K562 (cell line): ENCODE results near the gene PRR14L. TPM values are rescaled to one million over a fixed set of nuclear protein-coding genes. Genes with fewer than 3 reads are reported as not detected.

Experiments used
- CC2D1A ChIP-seq: fragments of 450-650 bp; IDR thresholded peaks from 2 replicates; pipeline ENCODE4 v1.6.1; 2017; ENCODE audit warnings: mild to moderate bottlenecking
- ELF2 ChIP-seq: fragments of 250-450 bp; sonication (Bioruptor Pico); IDR thresholded peaks from 2 replicates; pipeline ENCODE4 v1.5.0; 2021; ENCODE audit warnings: mild to moderate bottlenecking
- HLTF ChIP-seq: fragments of 450-650 bp; IDR thresholded peaks from 2 replicates; pipeline ENCODE4 v1.6.1; 2016
- KHSRP ChIP-seq: fragments of 450-650 bp; IDR thresholded peaks from 2 replicates; pipeline ENCODE4 v1.6.1; 2017
- NFATC3 ChIP-seq: fragments of 450-650 bp; IDR thresholded peaks from 2 replicates; pipeline ENCODE4 v1.6.1; 2017; ENCODE audit warnings: mild to moderate bottlenecking
- PHB ChIP-seq: fragments of 250-450 bp; sonication (Bioruptor Pico); IDR thresholded peaks from 2 replicates; pipeline ENCODE4 v1.5.0; 2021
- PPARD ChIP-seq: fragments of 250-450 bp; sonication (Bioruptor Pico); IDR thresholded peaks from 2 replicates; pipeline ENCODE4 v1.8.0; 2022; ENCODE audit warnings: inconsistent platforms, mild to moderate bottlenecking, moderate library complexity
- RBFOX2 ChIP-seq: fragments of 200-400 bp; formaldehyde crosslinking; IDR thresholded peaks from 2 replicates; pipeline ENCODE4 v1.6.1; 2017; ENCODE audit warnings: low read depth, mild to moderate bottlenecking, low read length, moderate library complexity
- RBM15 ChIP-seq: fragments of 200-400 bp; formaldehyde crosslinking; IDR thresholded peaks from 2 replicates; pipeline ENCODE4 v1.6.1; 2018; ENCODE audit warnings: mild to moderate bottlenecking, low read length, moderate library complexity; ENCODE audit not compliant: insufficient read depth
- SMAD2 ChIP-seq: fragments of 150-350 bp; IDR thresholded peaks from 2 replicates; pipeline ENCODE4 v1.6.1; 2014; ENCODE audit warnings: low read depth, mild to moderate bottlenecking, low read length
- polyA plus RNA-seq, 8 experiments: library from polyadenylated mRNA; depleted of rRNA in 4 of 8; stranded (reverse) in 5 of 8; unstranded in 3 of 8; fragments of >200 nt; fragmentation: Nextera tagmentation in 2 of 8; fragmentation: Illumina TruSeq in 1 of 8; extraction: Ambion mirVana in 2 of 8; extraction: Trizol in 1 of 8; gene quantifications; 2 replicates each; pipeline versions ENCODE4 v1.2.1 to v1.2.3, GENCODE V29; 2011 to 2014; ENCODE audit warnings: inconsistent platforms in 1 of 8, missing spikeins in 1 of 8
- total RNA-seq, 7 experiments: library from RNA; depleted of rRNA in 6 of 7; stranded (reverse); fragments of >200 nt in 6 of 7; fragmentation: Illumina TruSeq in 2 of 7; extraction: Trizol in 2 of 7; gene quantifications; 2 replicates each; pipeline versions ENCODE4 v1.2.1 to v1.2.3, GENCODE V29; 2011 to 2021; ENCODE audit warnings: low replicate concordance in 1 of 7
- TF ChIP-seq, protein P1 (sequence below): fragments of 200-800 bp; sonication (Bioruptor generic); IDR thresholded peaks from 2 replicates; pipeline ENCODE4 v1.6.1; 2016; ENCODE audit warnings: missing genetic modification characterization, missing compliant biosample characterization
- TF ChIP-seq, protein P2 (sequence below): fragments of 250-450 bp; sonication (Bioruptor Pico); IDR thresholded peaks from 2 replicates; pipeline ENCODE4 v1.4.0; 2020
- TF ChIP-seq, protein P3 (sequence below): fragments of 450-650 bp; IDR thresholded peaks from 2 replicates; pipeline ENCODE4 v1.6.1; 2016; ENCODE audit warnings: low read depth

The PRR14L gene
- total and polyA plus RNA-seq, 9 of the 15 experiments (the other 6 are each of a cell fraction or from before 2014, with no cell fraction given): 2.8 to 36.3 (median 12.3) TPM

DNA sequence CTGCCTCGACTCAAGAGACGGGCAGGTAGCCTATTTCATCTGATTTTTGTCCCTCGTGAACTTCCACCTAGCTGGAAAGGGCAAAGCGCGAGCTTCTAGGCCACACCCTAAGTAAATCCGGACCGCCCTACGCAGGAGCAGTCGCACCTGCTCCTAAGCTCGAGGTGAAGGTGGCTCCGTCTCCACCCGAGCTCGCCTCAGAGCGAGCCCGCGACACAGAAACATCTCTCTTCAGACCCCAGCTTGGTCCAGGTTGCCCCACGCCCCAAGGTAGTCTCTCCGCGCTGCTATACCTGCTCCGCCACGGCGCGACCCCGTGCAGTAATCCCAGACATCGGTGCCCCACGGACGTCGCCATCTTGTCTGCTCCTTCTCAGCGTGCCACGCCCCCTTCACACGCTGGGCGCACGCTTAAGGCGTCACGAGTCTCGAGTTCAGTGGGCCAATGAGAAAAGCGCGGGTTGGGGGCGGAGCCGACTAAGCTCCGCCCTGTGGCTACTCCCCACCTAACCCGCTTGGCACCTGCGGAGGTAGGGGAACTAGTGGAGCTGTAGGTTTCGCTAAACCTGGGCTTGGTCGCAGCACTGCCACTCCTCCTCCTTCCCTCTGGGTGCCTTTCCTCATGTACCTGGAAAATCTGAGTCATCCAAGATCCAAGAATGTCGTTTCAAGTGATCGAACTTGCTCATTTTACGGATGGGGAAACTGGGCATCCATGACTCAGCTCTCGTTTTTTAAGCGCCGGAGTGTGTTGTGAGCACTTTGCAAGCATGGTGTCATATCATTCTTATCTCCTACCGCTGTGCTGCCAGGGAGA is 87.9 kb downstream of the PRR14L start, which contains the start of gene PISD (continued):
- TF ChIP-seq NFATC3 (peak; percentile 70; the same call in 1 of the 2 replicates), RBFOX2 (peak; percentile 89), HLTF (no peak), RBM15 (no peak), ELF2 (CRISPR knock-in tag) (no peak), CC2D1A (no peak), KHSRP (peak; percentile 66; the same call in 1 of the 2 replicates), SMAD2 (no peak), PHB (CRISPR knock-in tag) (no peak), PPARD (CRISPR knock-in tag) (no peak)
- TF ChIP-seq, protein P1, sequence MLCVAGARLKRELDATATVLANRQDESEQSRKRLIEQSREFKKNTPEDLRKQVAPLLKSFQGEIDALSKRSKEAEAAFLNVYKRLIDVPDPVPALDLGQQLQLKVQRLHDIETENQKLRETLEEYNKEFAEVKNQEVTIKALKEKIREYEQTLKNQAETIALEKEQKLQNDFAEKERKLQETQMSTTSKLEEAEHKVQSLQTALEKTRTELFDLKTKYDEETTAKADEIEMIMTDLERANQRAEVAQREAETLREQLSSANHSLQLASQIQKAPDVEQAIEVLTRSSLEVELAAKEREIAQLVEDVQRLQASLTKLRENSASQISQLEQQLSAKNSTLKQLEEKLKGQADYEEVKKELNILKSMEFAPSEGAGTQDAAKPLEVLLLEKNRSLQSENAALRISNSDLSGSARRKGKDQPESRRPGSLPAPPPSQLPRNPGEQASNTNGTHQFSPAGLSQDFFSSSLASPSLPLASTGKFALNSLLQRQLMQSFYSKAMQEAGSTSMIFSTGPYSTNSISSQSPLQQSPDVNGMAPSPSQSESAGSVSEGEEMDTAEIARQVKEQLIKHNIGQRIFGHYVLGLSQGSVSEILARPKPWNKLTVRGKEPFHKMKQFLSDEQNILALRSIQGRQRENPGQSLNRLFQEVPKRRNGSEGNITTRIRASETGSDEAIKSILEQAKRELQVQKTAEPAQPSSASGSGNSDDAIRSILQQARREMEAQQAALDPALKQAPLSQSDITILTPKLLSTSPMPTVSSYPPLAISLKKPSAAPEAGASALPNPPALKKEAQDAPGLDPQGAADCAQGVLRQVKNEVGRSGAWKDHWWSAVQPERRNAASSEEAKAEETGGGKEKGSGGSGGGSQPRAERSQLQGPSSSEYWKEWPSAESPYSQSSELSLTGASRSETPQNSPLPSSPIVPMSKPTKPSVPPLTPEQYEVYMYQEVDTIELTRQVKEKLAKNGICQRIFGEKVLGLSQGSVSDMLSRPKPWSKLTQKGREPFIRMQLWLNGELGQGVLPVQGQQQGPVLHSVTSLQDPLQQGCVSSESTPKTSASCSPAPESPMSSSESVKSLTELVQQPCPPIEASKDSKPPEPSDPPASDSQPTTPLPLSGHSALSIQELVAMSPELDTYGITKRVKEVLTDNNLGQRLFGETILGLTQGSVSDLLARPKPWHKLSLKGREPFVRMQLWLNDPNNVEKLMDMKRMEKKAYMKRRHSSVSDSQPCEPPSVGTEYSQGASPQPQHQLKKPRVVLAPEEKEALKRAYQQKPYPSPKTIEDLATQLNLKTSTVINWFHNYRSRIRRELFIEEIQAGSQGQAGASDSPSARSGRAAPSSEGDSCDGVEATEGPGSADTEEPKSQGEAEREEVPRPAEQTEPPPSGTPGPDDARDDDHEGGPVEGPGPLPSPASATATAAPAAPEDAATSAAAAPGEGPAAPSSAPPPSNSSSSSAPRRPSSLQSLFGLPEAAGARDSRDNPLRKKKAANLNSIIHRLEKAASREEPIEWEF (CRISPR knock-in tag): no peak
- TF ChIP-seq, protein P2, sequence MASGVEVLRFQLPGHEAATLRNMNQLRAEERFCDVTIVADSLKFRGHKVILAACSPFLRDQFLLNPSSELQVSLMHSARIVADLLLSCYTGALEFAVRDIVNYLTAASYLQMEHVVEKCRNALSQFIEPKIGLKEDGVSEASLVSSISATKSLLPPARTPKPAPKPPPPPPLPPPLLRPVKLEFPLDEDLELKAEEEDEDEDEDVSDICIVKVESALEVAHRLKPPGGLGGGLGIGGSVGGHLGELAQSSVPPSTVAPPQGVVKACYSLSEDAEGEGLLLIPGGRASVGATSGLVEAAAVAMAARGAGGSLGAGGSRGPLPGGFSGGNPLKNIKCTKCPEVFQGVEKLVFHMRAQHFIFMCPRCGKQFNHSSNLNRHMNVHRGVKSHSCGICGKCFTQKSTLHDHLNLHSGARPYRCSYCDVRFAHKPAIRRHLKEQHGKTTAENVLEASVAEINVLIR: peak; percentile 91
- TF ChIP-seq, protein P3, sequence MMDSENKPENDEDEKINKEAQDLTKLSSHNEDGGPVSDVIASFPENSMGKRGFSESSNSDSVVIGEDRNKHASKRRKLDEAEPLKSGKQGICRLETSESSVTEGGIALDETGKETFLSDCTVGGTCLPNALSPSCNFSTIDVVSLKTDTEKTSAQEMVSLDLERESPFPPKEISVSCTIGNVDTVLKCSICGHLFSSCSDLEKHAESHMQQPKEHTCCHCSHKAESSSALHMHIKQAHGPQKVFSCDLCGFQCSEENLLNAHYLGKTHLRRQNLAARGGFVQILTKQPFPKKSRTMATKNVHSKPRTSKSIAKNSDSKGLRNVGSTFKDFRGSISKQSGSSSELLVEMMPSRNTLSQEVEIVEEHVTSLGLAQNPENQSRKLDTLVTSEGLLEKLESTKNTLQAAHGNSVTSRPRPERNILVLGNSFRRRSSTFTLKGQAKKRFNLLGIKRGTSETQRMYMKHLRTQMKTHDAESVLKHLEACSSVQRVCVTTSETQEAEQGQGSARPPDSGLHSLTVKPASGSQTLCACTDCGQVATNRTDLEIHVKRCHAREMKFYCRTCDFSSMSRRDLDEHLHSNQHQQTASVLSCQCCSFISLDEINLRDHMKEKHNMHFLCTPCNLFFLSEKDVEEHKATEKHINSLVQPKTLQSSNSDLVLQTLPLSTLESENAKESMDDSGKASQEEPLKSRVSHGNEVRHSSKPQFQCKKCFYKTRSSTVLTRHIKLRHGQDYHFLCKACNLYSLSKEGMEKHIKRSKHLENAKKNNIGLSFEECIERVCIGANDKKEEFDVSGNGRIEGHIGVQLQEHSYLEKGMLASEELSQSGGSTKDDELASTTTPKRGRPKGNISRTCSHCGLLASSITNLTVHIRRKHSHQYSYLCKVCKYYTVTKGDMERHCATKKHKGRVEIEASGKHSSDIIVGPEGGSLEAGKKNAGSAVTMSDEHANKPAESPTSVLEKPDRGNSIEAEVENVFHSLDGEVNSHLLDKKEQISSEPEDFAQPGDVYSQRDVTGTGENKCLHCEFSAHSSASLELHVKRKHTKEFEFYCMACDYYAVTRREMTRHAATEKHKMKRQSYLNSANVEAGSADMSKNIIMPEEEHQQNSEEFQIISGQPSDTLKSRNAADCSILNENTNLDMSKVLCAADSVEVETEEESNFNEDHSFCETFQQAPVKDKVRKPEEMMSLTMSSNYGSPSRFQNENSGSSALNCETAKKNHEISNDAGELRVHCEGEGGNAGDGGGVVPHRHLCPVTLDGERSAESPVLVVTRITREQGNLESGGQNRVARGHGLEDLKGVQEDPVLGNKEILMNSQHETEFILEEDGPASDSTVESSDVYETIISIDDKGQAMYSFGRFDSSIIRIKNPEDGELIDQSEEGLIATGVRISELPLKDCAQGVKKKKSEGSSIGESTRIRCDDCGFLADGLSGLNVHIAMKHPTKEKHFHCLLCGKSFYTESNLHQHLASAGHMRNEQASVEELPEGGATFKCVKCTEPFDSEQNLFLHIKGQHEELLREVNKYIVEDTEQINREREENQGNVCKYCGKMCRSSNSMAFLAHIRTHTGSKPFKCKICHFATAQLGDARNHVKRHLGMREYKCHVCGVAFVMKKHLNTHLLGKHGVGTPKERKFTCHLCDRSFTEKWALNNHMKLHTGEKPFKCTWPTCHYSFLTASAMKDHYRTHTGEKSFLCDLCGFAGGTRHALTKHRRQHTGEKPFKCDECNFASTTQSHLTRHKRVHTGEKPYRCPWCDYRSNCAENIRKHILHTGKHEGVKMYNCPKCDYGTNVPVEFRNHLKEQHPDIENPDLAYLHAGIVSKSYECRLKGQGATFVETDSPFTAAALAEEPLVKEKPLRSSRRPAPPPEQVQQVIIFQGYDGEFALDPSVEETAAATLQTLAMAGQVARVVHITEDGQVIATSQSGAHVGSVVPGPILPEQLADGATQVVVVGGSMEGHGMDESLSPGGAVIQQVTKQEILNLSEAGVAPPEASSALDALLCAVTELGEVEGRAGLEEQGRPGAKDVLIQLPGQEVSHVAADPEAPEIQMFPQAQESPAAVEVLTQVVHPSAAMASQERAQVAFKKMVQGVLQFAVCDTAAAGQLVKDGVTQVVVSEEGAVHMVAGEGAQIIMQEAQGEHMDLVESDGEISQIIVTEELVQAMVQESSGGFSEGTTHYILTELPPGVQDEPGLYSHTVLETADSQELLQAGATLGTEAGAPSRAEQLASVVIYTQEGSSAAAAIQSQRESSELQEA: 0 out of 2 replicates have a peak, but pooled peaks have one; percentile 16
